ENCODE results near the gene RACGAP1.

Gene RACGAP1

GRCh38 chr12:50049254-50050118, 24.2 kb upstream of the RACGAP1 start:
- no peak for TF ChIP-seq ARNT (IDR thresholded peaks at IDR 0.05)
- TF ChIP-seq NFRKB (IDR thresholded peaks at IDR 0.05) = no peak
- TF ChIP-seq BHLHE40 (IDR thresholded peaks at IDR 0.05; ENCODE audit: borderline replicate concordance) = no peak
- TF ChIP-seq ZNF384 (IDR thresholded peaks at IDR 0.05) = no peak
- TF ChIP-seq, protein P1, sequence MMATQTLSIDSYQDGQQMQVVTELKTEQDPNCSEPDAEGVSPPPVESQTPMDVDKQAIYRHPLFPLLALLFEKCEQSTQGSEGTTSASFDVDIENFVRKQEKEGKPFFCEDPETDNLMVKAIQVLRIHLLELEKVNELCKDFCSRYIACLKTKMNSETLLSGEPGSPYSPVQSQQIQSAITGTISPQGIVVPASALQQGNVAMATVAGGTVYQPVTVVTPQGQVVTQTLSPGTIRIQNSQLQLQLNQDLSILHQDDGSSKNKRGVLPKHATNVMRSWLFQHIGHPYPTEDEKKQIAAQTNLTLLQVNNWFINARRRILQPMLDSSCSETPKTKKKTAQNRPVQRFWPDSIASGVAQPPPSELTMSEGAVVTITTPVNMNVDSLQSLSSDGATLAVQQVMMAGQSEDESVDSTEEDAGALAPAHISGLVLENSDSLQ (IDR thresholded peaks at IDR 0.05) = no peak
- no peak for TF ChIP-seq SUZ12 (IDR thresholded peaks at IDR 0.05)
- no peak for TF ChIP-seq L3MBTL2 (conservative IDR thresholded peaks at IDR 0.05)
- no peak for TF ChIP-seq FOXM1 (IDR thresholded peaks at IDR 0.05; ENCODE audit: borderline replicate concordance)
- TF ChIP-seq FOXK2 (IDR thresholded peaks at IDR 0.05) = no peak
- TF ChIP-seq LEF1 (IDR thresholded peaks at IDR 0.05; ENCODE audit: borderline replicate concordance) = no peak
- TF ChIP-seq ELF4 (IDR thresholded peaks at IDR 0.05) = no peak
- no peak for TF ChIP-seq FOXA1 (IDR thresholded peaks at IDR 0.05)
- TF ChIP-seq HDGF (IDR thresholded peaks at IDR 0.05; ENCODE audit: borderline replicate concordance) = no peak
- TF ChIP-seq TARDBP (IDR thresholded peaks at IDR 0.05) = no peak
- TF ChIP-seq SP1 (IDR thresholded peaks at IDR 0.05) = no peak
- TF ChIP-seq CTBP1 (IDR thresholded peaks at IDR 0.05; ENCODE audit: borderline replicate concordance) = no peak
- no peak for DNase-seq (ENCODE audit: extremely low spot score)
- POLR2A ChIA-PET = interaction anchor here (1.9 kb wide), 1 partner anchor 13 kb away, joined by 6 read pairs; no protein-coding TSS in a partner anchor
- CTCF ChIA-PET = interaction anchor here (1.1 to 1.7 kb wide), 3 partner anchors 11 to 14 kb away, joined by 3 to 10 read pairs (median 9); no protein-coding TSS in a partner anchor

- no peak for DNase-seq (ENCODE audit: extremely low spot score)
- POLR2A ChIA-PET = no interaction called here
- TF ChIP-seq FOXM1 (IDR thresholded peaks at IDR 0.05; ENCODE audit: borderline replicate concordance) (no peak), ARNT (IDR thresholded peaks at IDR 0.05) (no peak), FOXA1 (IDR thresholded peaks at IDR 0.05) (no peak), LEF1 (IDR thresholded peaks at IDR 0.05; ENCODE audit: borderline replicate concordance) (no peak), BHLHE40 (IDR thresholded peaks at IDR 0.05; ENCODE audit: borderline replicate concordance) (no peak), SP1 (IDR thresholded peaks at IDR 0.05) (no peak), ELF4 (IDR thresholded peaks at IDR 0.05) (no peak), CTBP1 (IDR thresholded peaks at IDR 0.05; ENCODE audit: borderline replicate concordance) (no peak), FOXK2 (IDR thresholded peaks at IDR 0.05) (no peak), SUZ12 (IDR thresholded peaks at IDR 0.05) (no peak)
- CTCF ChIA-PET = interaction anchor here (0.8 to 1.4 kb wide), 2 partner anchors 8 to 9 kb away, joined by 3 to 6 read pairs; no protein-coding TSS in a partner anchor
Observed at GRCh38 chr12:50047693-50048250, 22.5 kb upstream of the RACGAP1 start.

DNA sequence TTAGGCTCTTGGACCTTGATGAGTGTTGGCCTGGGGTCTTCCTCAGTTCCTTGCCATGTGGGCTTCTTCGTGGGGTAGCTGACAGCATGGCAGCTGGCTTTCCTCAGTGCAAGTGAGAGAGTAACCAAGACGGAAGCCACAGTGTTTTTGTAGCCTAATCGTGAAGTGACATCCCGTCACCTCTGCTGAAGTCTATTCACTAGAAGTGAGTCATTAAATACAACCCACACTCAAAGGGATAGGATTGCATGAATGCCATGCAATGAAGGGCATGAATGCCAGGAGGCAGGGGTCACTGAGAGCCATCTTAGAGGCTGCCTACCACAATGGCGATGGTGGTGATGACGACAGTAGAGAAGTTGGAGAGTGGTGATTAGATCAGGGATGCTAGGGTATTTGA, 18.6 kb upstream of the RACGAP1 start:
- ChIA-PET POLR2A (no interaction called here), CTCF (interaction anchor here (1.3 kb wide), 1 partner anchor 27 kb away, joined by 7 read pairs; no protein-coding TSS in a partner anchor)
- no peak for TF ChIP-seq TARDBP (IDR thresholded peaks at IDR 0.05)
- no peak for TF ChIP-seq HDGF (IDR thresholded peaks at IDR 0.05; ENCODE audit: borderline replicate concordance)
- TF ChIP-seq, protein P1 (IDR thresholded peaks at IDR 0.05) = no peak
- no peak for TF ChIP-seq NFRKB (IDR thresholded peaks at IDR 0.05)
- no peak for TF ChIP-seq LEF1 (IDR thresholded peaks at IDR 0.05; ENCODE audit: borderline replicate concordance)
- TF ChIP-seq SUZ12 (IDR thresholded peaks at IDR 0.05) = no peak
- no peak for TF ChIP-seq BHLHE40 (IDR thresholded peaks at IDR 0.05; ENCODE audit: borderline replicate concordance)
- no peak for TF ChIP-seq ELF4 (IDR thresholded peaks at IDR 0.05)
- TF ChIP-seq FOXA1 (IDR thresholded peaks at IDR 0.05) = no peak
- no peak for TF ChIP-seq ARNT (IDR thresholded peaks at IDR 0.05)
- TF ChIP-seq ZNF384 (IDR thresholded peaks at IDR 0.05) = no peak
- TF ChIP-seq FOXM1 (IDR thresholded peaks at IDR 0.05; ENCODE audit: borderline replicate concordance) = no peak
- TF ChIP-seq L3MBTL2 (conservative IDR thresholded peaks at IDR 0.05) = no peak
- no peak for TF ChIP-seq SP1 (IDR thresholded peaks at IDR 0.05)
- TF ChIP-seq FOXK2 (IDR thresholded peaks at IDR 0.05) = no peak
- TF ChIP-seq CTBP1 (IDR thresholded peaks at IDR 0.05; ENCODE audit: borderline replicate concordance) = no peak
- DNase-seq (ENCODE audit: extremely low spot score) = no peak

GRCh38 chr12:50043308-50043707, 18.0 kb upstream of the RACGAP1 start:
- TF ChIP-seq ELF4 (IDR thresholded peaks at IDR 0.05) (no peak), SUZ12 (IDR thresholded peaks at IDR 0.05) (no peak), LEF1 (IDR thresholded peaks at IDR 0.05; ENCODE audit: borderline replicate concordance) (no peak), HDGF (IDR thresholded peaks at IDR 0.05; ENCODE audit: borderline replicate concordance) (no peak), NFRKB (IDR thresholded peaks at IDR 0.05) (no peak), BHLHE40 (IDR thresholded peaks at IDR 0.05; ENCODE audit: borderline replicate concordance) (no peak), FOXM1 (IDR thresholded peaks at IDR 0.05; ENCODE audit: borderline replicate concordance) (no peak), ARNT (IDR thresholded peaks at IDR 0.05) (no peak), SP1 (IDR thresholded peaks at IDR 0.05) (no peak)
- TF ChIP-seq, protein P1 (IDR thresholded peaks at IDR 0.05) = no peak
- DNase-seq (ENCODE audit: extremely low spot score) = no peak
- ChIA-PET CTCF (interaction anchor here (1.3 kb wide), 1 partner anchor 27 kb away, joined by 7 read pairs; no protein-coding TSS in a partner anchor), POLR2A (no interaction called here)

- POLR2A ChIA-PET = no interaction called here
- no peak for TF ChIP-seq L3MBTL2 (conservative IDR thresholded peaks at IDR 0.05)
- TF ChIP-seq FOXK2 (IDR thresholded peaks at IDR 0.05) = no peak
- TF ChIP-seq CTBP1 (IDR thresholded peaks at IDR 0.05; ENCODE audit: borderline replicate concordance) = no peak
- TF ChIP-seq SUZ12 (IDR thresholded peaks at IDR 0.05) = no peak
- no peak for TF ChIP-seq LEF1 (IDR thresholded peaks at IDR 0.05; ENCODE audit: borderline replicate concordance)
- TF ChIP-seq ZNF384 (IDR thresholded peaks at IDR 0.05) = no peak
- no peak for TF ChIP-seq ARNT (IDR thresholded peaks at IDR 0.05)
- TF ChIP-seq NFRKB (IDR thresholded peaks at IDR 0.05) = no peak
- TF ChIP-seq FOXA1 (IDR thresholded peaks at IDR 0.05) = no peak
- no peak for TF ChIP-seq SP1 (IDR thresholded peaks at IDR 0.05)
- no peak for TF ChIP-seq FOXM1 (IDR thresholded peaks at IDR 0.05; ENCODE audit: borderline replicate concordance)
- TF ChIP-seq ELF4 (IDR thresholded peaks at IDR 0.05) = no peak
- no peak for TF ChIP-seq HDGF (IDR thresholded peaks at IDR 0.05; ENCODE audit: borderline replicate concordance)
- TF ChIP-seq TARDBP (IDR thresholded peaks at IDR 0.05) = no peak
- no peak for DNase-seq (ENCODE audit: extremely low spot score)
- CTCF ChIA-PET = interaction anchor here (1.3 kb wide), 1 partner anchor 28 kb away, joined by 7 read pairs; no protein-coding TSS in a partner anchor
Observed at GRCh38 chr12:50042693-50043092, 17.4 kb upstream of the RACGAP1 start.

Data from HEK293T (cell line).